Effector CD8-positive, alpha-beta T cell (primary cell): ENCODE results near the gene OMD.

Experiments used
- DNase-seq: peaks from one replicate; lab custom pipeline; 2025; lab: John Stamatoyannopoulos, UW

The OMD gene

GRCh38 chr9:92369075-92369474, 55.2 kb downstream of the OMD start:
- no peak for DNase-seq
